IMR-90 (cell line): ENCODE results near the gene MICAL3. TPM values are rescaled to one million over a fixed set of nuclear protein-coding genes. Genes with fewer than 3 reads are reported as not detected.

Experiments used
- ATAC-seq: fragments of 200-7000 bp; cut with Tn5 transposase; 2 replicates; pipeline ENCODE4 v1.9.1; 2020; ENCODE audit warnings: low read depth, mild to moderate bottlenecking, moderate library complexity
- BruUV-seq: library from RNA; stranded (reverse); fragments of 400-500 nt; replicated peaks from 2 replicates; lab custom pipeline; 2021; lab: Mats Ljungman, UMichigan
- CTCF ChIA-PET: fragments of 300-600 bp; formaldehyde crosslinking; extraction: SDS; loops from one replicate; lab custom pipeline; 2021; ENCODE audit warnings: antibody characterized with exemption; lab: Yijun Ruan, JAX
- POLR2A ChIA-PET: fragments of 300-600 bp; sonication (Branson Sonifier 250); formaldehyde crosslinking; loops from one replicate; lab custom pipeline; 2022; ENCODE audit warnings: antibody characterized with exemption; ENCODE audit not compliant: unreplicated experiment; lab: Charles Lee
- DNase-seq: peaks from one replicate; pipeline ENCODE4 v3.0.0; 2013
- H2AFZ ChIP-seq: replicated peaks from 2 replicates; pipeline ENCODE3; 2013; ENCODE audit warnings: low read length, mild to moderate bottlenecking; ENCODE audit not compliant: poor library complexity
- H2AK5ac ChIP-seq: 2 replicates; pipeline ENCODE4 v1.6.1; 2013; ENCODE audit warnings: low read depth, low read length, inconsistent platforms
- H2AK9ac ChIP-seq: replicated peaks from 2 replicates; pipeline ENCODE3; 2013; ENCODE audit warnings: mild to moderate bottlenecking, low read depth, low read length, moderate library complexity; ENCODE audit not compliant: poor library complexity
- H2BK120ac ChIP-seq: 2 replicates; pipeline ENCODE4 v1.6.1; 2013; ENCODE audit warnings: low read depth, low read length, inconsistent platforms
- H2BK15ac ChIP-seq: 3 replicates; pipeline ENCODE4 v1.6.1; 2013; ENCODE audit warnings: low read depth, low read length, inconsistent platforms
- H2BK20ac ChIP-seq: 2 replicates; pipeline ENCODE4 v1.6.1; 2013; ENCODE audit warnings: low read depth, mild to moderate bottlenecking, inconsistent platforms, low read length, moderate library complexity
- H2BK5ac ChIP-seq: 2 replicates; pipeline ENCODE4 v1.6.1; 2013; ENCODE audit warnings: mild to moderate bottlenecking, low read depth, low read length, inconsistent platforms; ENCODE audit not compliant: poor library complexity, severe bottlenecking
- H3K14ac ChIP-seq: replicated peaks from 2 replicates; pipeline ENCODE4 v1.6.1; 2013; ENCODE audit warnings: low read depth, low read length, inconsistent platforms
- H3K18ac ChIP-seq: 2 replicates; pipeline ENCODE4 v1.6.1; 2013; ENCODE audit warnings: low read depth, low read length, control low read depth
- H3K23ac ChIP-seq: 2 replicates; pipeline ENCODE4 v1.6.1; 2013; ENCODE audit warnings: low read depth, low read length, inconsistent platforms
- H3K27ac ChIP-seq: 2 replicates; pipeline ENCODE4 v1.5.1; 2013; ENCODE audit warnings: mild to moderate bottlenecking, control low read depth, low read length; ENCODE audit not compliant: insufficient read depth
- H3K27me3 ChIP-seq: 2 replicates; pipeline ENCODE4 v1.6.1; 2013; ENCODE audit warnings: low read length; ENCODE audit not compliant: control insufficient read depth, insufficient read depth
- H3K36me3 ChIP-seq: 2 replicates; pipeline ENCODE4 v1.6.1; 2013; ENCODE audit warnings: low read length, mixed read lengths; ENCODE audit not compliant: control insufficient read depth, insufficient read depth
- H3K4ac ChIP-seq: 2 replicates; pipeline ENCODE4 v1.6.1; 2013; ENCODE audit warnings: low read depth, low read length, inconsistent platforms
- H3K4me1 ChIP-seq: 2 replicates; pipeline ENCODE4 v1.6.1; 2013; ENCODE audit warnings: low read length, mixed read lengths; ENCODE audit not compliant: control insufficient read depth, insufficient read depth
- H3K4me2 ChIP-seq: 2 replicates; pipeline ENCODE4 v1.6.1; 2013; ENCODE audit warnings: low read depth, mild to moderate bottlenecking, control low read depth, low read length, moderate library complexity
- H3K4me3 ChIP-seq: 2 replicates; pipeline ENCODE4 v1.5.1; 2013; ENCODE audit warnings: low read depth, mild to moderate bottlenecking, control low read depth, low read length, moderate library complexity; ENCODE audit not compliant: insufficient read depth
- H3K56ac ChIP-seq: 2 replicates; pipeline ENCODE4 v1.6.1; 2013; ENCODE audit warnings: low read length, inconsistent platforms; ENCODE audit not compliant: insufficient read depth; ENCODE audit errors: extremely low read depth
- H3K79me1 ChIP-seq, 2 experiments: 2 replicates each; pipeline ENCODE4 v1.6.1; 2013; ENCODE audit warnings: low read length in 2 of 2, inconsistent platforms in 1 of 2, low read depth in 1 of 2
- H3K9ac ChIP-seq: 2 replicates; pipeline ENCODE4 v1.6.1; 2013; ENCODE audit warnings: low read depth, low read length, control low read depth
- H3K9me1 ChIP-seq: 2 replicates; pipeline ENCODE4 v1.6.1; 2013; ENCODE audit warnings: low read length, inconsistent platforms; ENCODE audit not compliant: insufficient read depth
- H3K9me3 ChIP-seq: 2 replicates; pipeline ENCODE4 v1.6.1; 2013; ENCODE audit warnings: low read length; ENCODE audit not compliant: control insufficient read depth, insufficient read depth
- H4K20me1 ChIP-seq: 2 replicates; pipeline ENCODE4 v1.6.1; 2013; ENCODE audit warnings: low read length, inconsistent platforms; ENCODE audit not compliant: insufficient read depth
- H4K5ac ChIP-seq: 2 replicates; pipeline ENCODE4 v1.6.1; 2013; ENCODE audit warnings: mild to moderate bottlenecking, low read depth, low read length, control low read depth
- H4K8ac ChIP-seq, 2 experiments: 2 replicates each; pipeline ENCODE4 v1.6.1; 2013; ENCODE audit warnings: low read depth in 2 of 2, low read length in 2 of 2, control low read depth in 1 of 2, inconsistent platforms in 1 of 2
- H4K91ac ChIP-seq: 2 replicates; pipeline ENCODE4 v1.6.1; 2013; ENCODE audit warnings: low read depth, low read length, inconsistent platforms; ENCODE audit not compliant: insufficient read depth
- BHLHE40 ChIP-seq: fragments of 150-350 bp; IDR thresholded peaks from 2 replicates; pipeline ENCODE4 v1.6.1; 2016; ENCODE audit warnings: mild to moderate bottlenecking, low read depth, low read length
- MXI1 ChIP-seq: IDR thresholded peaks from 2 replicates; pipeline ENCODE4 v1.6.1; 2012; ENCODE audit warnings: low read depth, mild to moderate bottlenecking, low read length, moderate library complexity, borderline replicate concordance
- WGBS, 2 experiments: methylation state at CpG; one replicate each; pipeline versions ENCODE4 v1.1.5 to v1.1.7; 2013; ENCODE audit warnings: missing lambda C conversion rate in 2 of 2; ENCODE audit not compliant: insufficient read length in 1 of 2; ENCODE audit errors: extremely low coverage in 2 of 2; 5-methylcytosine and 5-hydroxymethylcytosine counted together
- dilution Hi-C: fragments of 300-500 bp; cut with HindIII; formaldehyde crosslinking; loops from one replicate; pipeline ENCODE4 v1.14.3; 2018; ENCODE audit warnings: low sequenced_read_pairs; ENCODE audit not compliant: unreplicated experiment
- in situ Hi-C: fragments of 300-500 bp; cut with MboI; formaldehyde crosslinking; loops from 3 replicates; pipeline ENCODE4 v1.14.3; 2019; ENCODE audit warnings: low sequenced_read_pairs, inconsistent platforms, mixed read lengths
- intact Hi-C: fragments of 100-400 bp; cut with micrococcal nuclease; formaldehyde crosslinking; loops from 2 replicates; pipeline ENCODE4 v1.10.0; 2022
- polyA plus RNA-seq, 3 experiments: library from polyadenylated mRNA; depleted of rRNA; stranded (reverse); fragments of >200 nt; gene quantifications; 2 replicates each; pipeline ENCODE4 v1.2.3, GENCODE V29; 2012; ENCODE audit warnings: low replicate concordance in 1 of 3
- total RNA-seq: library from RNA; depleted of rRNA; stranded (reverse); fragments of >200 nt; gene quantifications from 2 replicates; pipeline ENCODE4 v1.2.3, GENCODE V29; 2012

MICAL3 gene
- total and polyA plus RNA-seq, 2 of the 4 experiments (the other 2 are of a cell fraction) = 17.6 to 26.8 TPM

DNA sequence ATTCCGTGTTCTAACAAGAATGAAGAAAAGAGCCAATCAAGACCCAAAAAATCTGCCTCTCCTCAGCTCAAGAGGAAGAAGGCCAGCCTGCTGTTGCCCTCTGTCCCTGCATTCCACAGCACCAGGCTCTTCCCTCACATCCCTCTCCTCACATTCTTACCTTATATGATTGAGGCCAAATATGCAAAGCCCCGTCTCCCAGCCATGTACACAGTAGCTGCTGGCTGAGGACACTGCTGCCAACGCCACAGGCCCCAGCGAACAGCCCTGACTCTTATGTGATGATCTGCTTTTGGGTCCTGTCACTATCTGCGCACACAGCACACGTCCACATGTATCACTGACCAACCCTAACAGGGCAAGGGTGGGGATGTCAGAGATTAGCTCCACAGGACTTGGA lies 60.2 kb downstream of the MICAL3 start:
- Histone ChIP-seq H2AK5ac (peak overlapping the region; percentile 88), H4K5ac (peak overlapping the region; percentile 66), H2AK9ac (peak overlapping the region; percentile 9), H3K4me2 (peak overlapping the region; percentile 62), H3K27me3 (no peaks in the 10 kb centered on the region), H3K4me3 (no peak overlapping the region), H2BK120ac (peak overlapping the region; percentile 24), H3K18ac (peak overlapping the region; percentile 32; the same call in 1 of the 2 replicates), H2BK5ac (peak overlapping the region; percentile 64), H3K23ac (peak overlapping the region; percentile 53; the same call in 1 of the 2 replicates), H3K14ac (peak overlapping the region; percentile 57), H4K20me1 (peaks cover 16% of the 10 kb centered on the region), H2BK15ac (peak overlapping the region; percentile 63; the same call in 2 of the 3 replicates), H3K36me3 (peaks cover 2% of the 10 kb centered on the region), H4K8ac (peak overlapping the region; percentile 49 to 58; a peak in 3 of 4 replicates), H3K4ac (peak overlapping the region; percentile 74), H3K56ac (no peak overlapping the region), H2BK20ac (peak overlapping the region; percentile 43; the same call in 1 of the 2 replicates), H3K9me3 (no peaks in the 10 kb centered on the region), H4K91ac (peak overlapping the region; percentile 59), H3K27ac (peak overlapping the region; percentile 71; the same call in 1 of the 2 replicates), H3K4me1 (peaks cover 17% of the 10 kb centered on the region), H3K9ac (peak overlapping the region; percentile 61), H3K9me1 (peaks cover 29% of the 10 kb centered on the region), H3K79me1 (peaks cover 52 to 90% of the 10 kb centered on the region in 2 experiments), H2AFZ (peak overlapping the region; percentile 47)
- intact Hi-C loops (no loop called here), in situ Hi-C loops (no loop called here), dilution Hi-C loops (no loop called here)
- ChIA-PET POLR2A (no interaction called here), CTCF (no interaction called here)
- ATAC-seq (peak; percentile 78), DNase-seq (no peak)
- TF ChIP-seq MXI1 (no peak), BHLHE40 (no peak)
- BruUV-seq = no TSS peak
- WGBS, 2 experiments = no CpG with 5 or more reads among the region's 6 CpGs
